ENCODE measurements around the gene AGRN. TPM values are rescaled to one million over a fixed set of nuclear protein-coding genes. Genes with fewer than 3 reads are reported as not detected.

AGRN gene
- total RNA-seq, 2 donors from 2014 or later, result 87.7 to 92.4 TPM

GRCh38 chr1:1020415-1021009 lies 592 bp downstream of the AGRN start:
- Histone ChIP-seq H3K9me3 (no peaks in the 10 kb centered on the region), H3K4me1 (replicated peaks) (peaks cover 17% of the 10 kb centered on the region), H3K27me3 (replicated peaks; ENCODE audit: insufficient read depth) (no peaks in the 10 kb centered on the region), H3K4me3 (peak overlapping the region; percentile 77 to 78), H3K27ac (peak overlapping the region; percentile 47 to 97), H3K36me3 (no peaks in the 10 kb centered on the region)
- DNase-seq (ENCODE audit: low spot score), result no peak
- no peak for TF ChIP-seq POLR2A (IDR thresholded peaks at IDR 0.05)
- TF ChIP-seq CTCF (IDR thresholded peaks at IDR 0.05), result no peak
- TF ChIP-seq POLR2AphosphoS5 (IDR thresholded peaks at IDR 0.05), result no peak
- WGBS, result 0% methylated on average over 26 of the region's 59 CpGs
- intact Hi-C loops (cut with DNase I), result no loop called here

- intact Hi-C loops (cut with DNase I), result no loop called here
- no peak for DNase-seq (ENCODE audit: low spot score)
- TF ChIP-seq POLR2A (IDR thresholded peaks at IDR 0.05) (peak; percentile 38), POLR2AphosphoS5 (IDR thresholded peaks at IDR 0.05) (no peak), CTCF (IDR thresholded peaks at IDR 0.05) (no peak)
- WGBS, result 29% methylated on average over 32 of the region's 33 CpGs
- no peaks in the 10 kb centered on the region for H3K27me3 ChIP-seq (replicated peaks; ENCODE audit: insufficient read depth)
- H3K36me3 ChIP-seq, result no peaks in the 10 kb centered on the region
- H3K4me1 ChIP-seq (replicated peaks), result peaks cover 17% of the 10 kb centered on the region
- H3K4me3 ChIP-seq, result peak overlapping the region; percentile 77 to 78
- H3K27ac ChIP-seq, result peak overlapping the region in 1 of 2 donors; percentile 97
- no peaks in the 10 kb centered on the region for H3K9me3 ChIP-seq
Measured at GRCh38 chr1:1021010-1021919, 1.3 kb downstream of the AGRN start.

- Histone ChIP-seq H3K27ac (no peak overlapping the region), H3K9me3 (no peaks in the 10 kb centered on the region), H3K4me3 (no peak overlapping the region), H3K4me1 (replicated peaks) (peaks cover 17% of the 10 kb centered on the region), H3K27me3 (replicated peaks; ENCODE audit: insufficient read depth) (no peaks in the 10 kb centered on the region), H3K36me3 (no peaks in the 10 kb centered on the region)
- intact Hi-C loops (cut with DNase I), result no loop called here
- 92% methylated on average over 10 of the region's 10 CpGs for WGBS
- no peak for TF ChIP-seq CTCF (IDR thresholded peaks at IDR 0.05)
- no peak for DNase-seq (ENCODE audit: low spot score)
Measured at GRCh38 chr1:1021920-1022259, 2.0 kb downstream of the AGRN start.

GRCh38 chr1:1022302-1023009 lies 2.5 kb downstream of the AGRN start:
- no peak overlapping the region for H3K4me3 ChIP-seq
- no peaks in the 10 kb centered on the region for H3K36me3 ChIP-seq
- H3K9me3 ChIP-seq, result no peaks in the 10 kb centered on the region
- WGBS, result 87% methylated on average over 21 of the region's 27 CpGs
- no peak for DNase-seq (ENCODE audit: low spot score)
- peaks cover 17% of the 10 kb centered on the region for H3K4me1 ChIP-seq (replicated peaks)
- intact Hi-C loops (cut with DNase I), result no loop called here
- H3K27me3 ChIP-seq (replicated peaks; ENCODE audit: insufficient read depth), result no peaks in the 10 kb centered on the region
- H3K27ac ChIP-seq, result no peak overlapping the region
- TF ChIP-seq CTCF (IDR thresholded peaks at IDR 0.05), result no peak
- no peak for TF ChIP-seq POLR2A (IDR thresholded peaks at IDR 0.05)
- TF ChIP-seq POLR2AphosphoS5 (IDR thresholded peaks at IDR 0.05), result no peak
